GM18870 (cell line): Measurements from ENCODE around the gene SLC50A1.

ENCODE experiments used
- ATAC-seq: cut with Tn5 transposase; IDR thresholded peaks from one replicate; pipeline ENCODE4 v1.9.1; 2021; ENCODE audit warnings: moderate library complexity; ENCODE audit not compliant: unreplicated experiment

SLC50A1 gene

DNA sequence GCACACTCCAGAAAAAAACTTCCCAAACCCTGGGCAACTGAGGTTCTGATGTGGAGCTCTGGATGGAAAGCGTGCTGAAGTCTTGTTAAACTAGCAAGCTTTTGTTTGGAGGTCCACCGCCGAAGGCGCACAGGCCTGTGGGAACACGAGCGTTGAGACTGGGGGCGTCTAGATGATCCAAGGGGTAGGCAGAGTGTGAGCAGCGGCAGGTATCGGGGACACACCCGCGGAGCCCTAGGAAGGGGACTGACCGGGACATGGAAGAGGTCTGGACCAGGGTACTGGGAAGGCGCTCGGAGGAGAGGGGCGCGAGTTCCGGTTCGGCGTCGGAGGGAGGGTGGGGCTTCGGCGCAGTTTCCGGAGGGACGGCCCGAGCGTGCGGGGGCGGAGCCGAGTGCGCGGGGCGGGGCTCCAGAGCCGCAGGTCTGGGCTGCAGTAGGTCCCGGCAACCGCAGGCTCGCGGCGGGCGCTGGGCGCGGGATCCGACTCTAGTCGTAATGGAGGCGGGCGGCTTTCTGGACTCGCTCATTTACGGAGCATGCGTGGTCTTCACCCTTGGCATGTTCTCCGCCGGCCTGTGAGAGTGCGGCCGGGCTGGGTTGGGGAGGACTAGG lies at the start of gene SLC50A1:
Gene SLC50A1 (plus strand): TSS at position 438 of the 614 bp plus-strand sequence. CDS start 60 bp downstream, at position 498.
- peak; percentile 42 for ATAC-seq

DNA sequence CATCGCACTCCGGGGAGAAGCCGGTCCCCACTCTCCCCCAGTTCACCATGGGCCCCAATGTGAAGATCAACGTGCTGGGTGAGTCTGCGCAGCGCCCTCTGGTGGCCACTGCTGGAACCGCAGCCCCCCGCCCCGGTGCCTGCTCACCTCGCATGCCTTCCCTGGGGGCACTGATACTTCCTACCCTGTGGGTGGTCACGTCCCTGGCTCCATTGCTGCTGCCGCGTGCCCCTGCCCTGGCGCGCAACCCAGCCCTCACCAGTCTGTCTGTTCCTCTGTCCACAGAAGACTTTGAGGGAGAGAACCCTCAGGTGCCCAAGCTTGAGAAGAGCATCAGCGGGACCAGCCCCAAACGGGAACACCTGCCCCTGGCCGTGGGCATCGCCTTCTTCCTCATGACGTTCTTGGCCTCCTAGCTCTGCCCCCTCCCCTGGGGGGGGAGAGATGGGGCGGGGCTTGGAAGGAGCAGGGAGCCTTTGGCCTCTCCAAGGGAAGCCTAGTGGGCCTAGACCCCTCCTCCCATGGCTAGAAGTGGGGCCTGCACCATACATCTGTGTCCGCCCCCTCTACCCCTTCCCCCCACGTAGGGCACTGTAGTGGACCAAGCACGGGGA lies 49.4 kb upstream of the SLC50A1 start:
- ATAC-seq, result no peak

DNA sequence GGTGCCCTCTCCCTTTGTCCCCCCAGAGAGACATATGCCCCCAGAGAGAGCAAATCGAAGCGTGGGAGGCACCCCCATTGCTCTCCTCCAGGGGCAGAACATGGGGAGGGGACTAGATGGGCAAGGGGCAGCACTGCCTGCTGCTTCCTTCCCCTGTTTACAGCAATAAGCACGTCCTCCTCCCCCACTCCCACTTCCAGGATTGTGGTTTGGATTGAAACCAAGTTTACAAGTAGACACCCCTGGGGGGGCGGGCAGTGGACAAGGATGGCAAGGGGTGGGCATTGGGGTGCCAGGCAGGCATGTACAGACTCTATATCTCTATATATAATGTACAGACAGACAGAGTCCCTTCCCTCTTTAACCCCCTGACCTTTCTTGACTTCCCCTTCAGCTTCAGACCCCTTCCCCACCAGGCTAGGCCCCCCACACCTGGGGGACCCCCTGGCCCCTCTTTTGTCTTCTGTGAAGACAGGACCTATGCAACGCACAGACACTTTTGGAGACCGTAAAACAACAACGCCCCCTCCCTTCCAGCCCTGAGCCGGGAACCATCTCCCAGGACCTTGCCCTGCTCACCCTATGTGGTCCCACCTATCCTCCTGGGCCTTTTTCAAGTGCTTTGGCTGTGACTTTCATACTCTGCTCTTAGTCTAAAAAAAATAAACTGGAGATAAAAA lies 48.7 kb upstream of the SLC50A1 start:
- ATAC-seq, result no peak

- ATAC-seq, result no peak
Measured at GRCh38 chr1:155091071-155092051, 44.3 kb upstream of the SLC50A1 start.

DNA sequence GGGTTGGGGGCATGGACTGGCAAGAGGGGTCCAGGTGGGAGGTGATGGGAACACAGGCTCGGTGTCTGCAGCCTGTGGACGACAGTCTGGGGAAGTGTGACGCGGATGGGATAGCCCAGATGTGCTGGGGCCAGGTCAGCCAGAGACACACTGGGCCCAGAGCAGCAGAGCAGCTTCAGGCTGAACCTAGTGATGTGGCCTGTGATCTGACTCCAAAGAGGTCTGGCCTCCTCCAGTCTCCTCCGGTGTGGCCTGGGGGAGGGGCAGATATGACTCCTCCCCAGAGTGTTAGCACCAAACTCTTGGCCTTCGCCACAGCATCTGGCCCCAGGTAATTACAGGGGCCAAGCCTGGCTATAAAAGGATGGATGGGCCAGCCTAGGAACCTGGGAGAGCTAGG lies 43.5 kb upstream of the SLC50A1 start:
- ATAC-seq, result no peak

GRCh38 chr1:155092641-155093040 lies 43.0 kb upstream of the SLC50A1 start:
- ATAC-seq, result no peak

- no peak for ATAC-seq
Measured at GRCh38 chr1:155093911-155094621, 41.6 kb upstream of the SLC50A1 start.

DNA sequence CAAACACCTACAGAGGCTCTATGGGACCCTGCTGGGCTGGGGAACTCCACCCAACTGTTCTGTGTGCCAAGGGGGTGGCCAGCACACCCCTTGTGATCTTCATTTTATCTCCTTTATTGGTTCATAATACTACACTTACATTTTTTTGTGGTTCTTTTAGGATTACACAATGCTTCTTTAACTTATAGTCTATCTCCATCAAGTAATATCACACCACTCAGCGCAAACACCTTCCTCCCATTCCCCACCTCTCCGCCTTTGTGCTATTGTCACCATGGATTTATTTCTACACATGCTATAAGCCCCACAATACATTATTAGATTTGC lies 41.1 kb upstream of the SLC50A1 start:
- no peak for ATAC-seq

- ATAC-seq, result no peak
Measured at GRCh38 chr1:155099331-155099730, 36.3 kb upstream of the SLC50A1 start.

DNA sequence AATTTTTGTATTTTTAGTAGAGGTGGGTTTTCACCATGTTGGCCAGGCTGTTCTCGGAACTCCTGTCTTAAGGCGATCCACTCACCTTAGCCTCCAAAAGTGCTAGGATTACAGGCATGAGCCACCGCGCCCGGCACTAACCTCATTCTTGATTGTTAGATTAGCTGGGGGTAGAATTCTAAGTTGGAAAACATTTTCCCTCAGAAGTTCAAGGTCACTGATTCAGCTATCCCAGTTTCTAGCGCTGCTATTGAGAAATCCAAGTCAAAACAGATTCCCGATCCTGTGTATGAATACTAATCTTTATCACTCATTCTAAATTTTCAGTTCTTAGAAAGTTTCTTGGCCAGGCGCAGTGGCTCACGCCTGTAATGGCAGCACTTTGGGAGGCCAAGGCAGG lies 32.3 kb upstream of the SLC50A1 start:
- ATAC-seq, result no peak

DNA sequence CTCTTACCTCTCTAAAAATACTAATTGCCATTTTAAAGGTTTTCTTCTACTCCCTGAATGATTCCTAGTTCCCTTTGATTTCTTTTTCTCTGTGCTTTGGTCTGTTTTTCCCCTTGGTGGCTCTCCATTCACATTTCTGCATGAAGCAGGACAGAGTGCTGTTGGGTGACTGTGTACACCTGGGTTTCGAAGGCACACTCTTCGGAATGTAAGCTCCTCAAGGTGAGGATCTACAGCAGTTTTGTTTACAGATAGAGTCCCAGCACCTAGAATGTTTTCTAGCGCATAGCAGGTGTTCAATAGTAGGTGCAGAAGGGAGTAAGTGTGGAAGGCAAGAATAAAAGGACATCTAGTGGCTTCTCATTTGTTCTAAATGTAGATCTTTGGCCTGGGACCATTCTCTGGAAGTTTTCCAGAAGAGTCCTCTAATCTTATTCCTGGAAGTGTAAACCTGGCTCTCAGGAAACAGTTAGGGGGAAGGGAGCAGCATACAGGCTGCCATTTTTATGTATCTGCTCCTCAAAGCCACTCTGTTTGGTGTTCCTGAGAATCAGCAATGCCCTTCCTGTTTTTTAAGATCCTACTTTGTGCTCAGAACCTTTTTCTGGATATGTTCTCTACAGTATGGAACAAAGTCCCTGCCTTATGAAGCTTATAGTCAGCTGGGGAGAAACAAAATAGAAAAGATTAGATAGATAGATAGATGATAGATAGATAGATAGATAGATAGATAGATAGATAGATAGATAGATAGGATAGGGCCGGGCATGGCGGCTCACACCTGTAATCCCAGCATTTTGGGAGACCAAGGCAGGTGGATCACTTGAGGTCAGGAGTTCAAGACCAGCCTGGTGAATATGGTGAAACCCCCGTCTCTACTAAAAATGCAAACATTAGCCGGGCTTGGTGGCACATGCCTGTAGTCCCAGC lies 30.8 kb upstream of the SLC50A1 start:
- no peak for ATAC-seq

GRCh38 chr1:155105604-155106011 lies 30.0 kb upstream of the SLC50A1 start:
- no peak for ATAC-seq

DNA sequence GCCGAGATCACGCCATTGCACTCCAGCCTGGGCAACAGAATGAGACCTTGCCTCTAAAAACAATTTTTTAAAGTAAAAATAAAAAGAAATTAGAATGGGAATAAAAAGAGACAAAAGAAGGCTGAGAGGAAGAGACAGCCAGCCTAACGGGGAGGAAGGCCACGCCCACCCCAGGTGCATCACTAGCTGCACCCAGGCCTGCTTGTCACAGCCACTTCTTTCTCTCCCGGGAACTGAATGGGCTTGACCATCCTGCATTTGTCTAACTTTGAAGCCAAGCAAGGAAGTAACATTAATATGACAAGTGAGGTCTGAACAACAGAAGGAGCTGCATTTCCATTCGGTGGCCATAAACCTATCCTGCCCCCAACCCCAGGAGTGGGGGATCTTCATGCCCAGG lies 28.8 kb upstream of the SLC50A1 start:
- ATAC-seq, result no peak

DNA sequence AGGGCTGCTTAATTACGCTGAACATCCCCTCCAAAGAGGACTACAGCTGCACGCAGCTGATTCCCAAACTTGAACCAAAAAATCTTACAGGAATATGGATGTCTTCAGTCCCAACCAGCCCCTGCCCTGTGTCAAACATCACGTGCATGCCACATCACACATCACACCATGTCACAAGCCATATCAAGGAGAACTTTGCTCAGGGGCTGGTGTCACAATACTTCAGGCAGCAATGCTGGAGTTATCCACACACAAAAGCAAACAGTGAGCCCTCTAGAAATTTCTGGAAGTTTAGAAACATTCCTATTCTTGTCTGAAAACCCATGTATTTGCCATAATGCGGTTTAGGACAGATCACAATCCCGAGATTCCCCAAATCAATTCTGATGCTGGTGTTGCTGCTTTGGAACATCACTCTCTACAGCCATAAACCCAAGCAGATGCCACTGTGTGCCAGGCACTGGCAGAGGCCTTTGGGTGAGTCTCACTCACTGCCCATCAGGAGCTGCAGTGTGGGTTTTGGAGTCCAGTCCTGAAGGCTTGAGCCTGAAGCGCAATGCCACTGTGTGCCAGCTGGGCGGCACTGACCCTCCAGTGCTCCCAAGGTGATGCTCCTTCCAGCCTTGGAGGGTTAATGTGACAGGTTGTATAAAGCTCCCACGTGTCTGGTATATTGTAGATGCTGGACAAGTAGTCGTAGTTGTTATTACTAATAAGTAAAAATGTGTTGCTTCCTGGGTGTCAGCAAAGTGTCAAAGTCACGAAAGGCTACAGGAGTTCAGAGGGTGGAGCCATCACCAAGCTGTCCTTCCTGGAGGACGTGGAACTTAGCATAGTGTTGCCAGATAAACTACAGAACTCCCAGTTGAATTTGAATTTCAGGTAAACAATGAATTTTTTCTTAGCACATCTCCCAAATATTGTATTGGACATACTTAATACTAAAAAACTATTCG lies 28.1 kb upstream of the SLC50A1 start:
- ATAC-seq, result no peak

DNA sequence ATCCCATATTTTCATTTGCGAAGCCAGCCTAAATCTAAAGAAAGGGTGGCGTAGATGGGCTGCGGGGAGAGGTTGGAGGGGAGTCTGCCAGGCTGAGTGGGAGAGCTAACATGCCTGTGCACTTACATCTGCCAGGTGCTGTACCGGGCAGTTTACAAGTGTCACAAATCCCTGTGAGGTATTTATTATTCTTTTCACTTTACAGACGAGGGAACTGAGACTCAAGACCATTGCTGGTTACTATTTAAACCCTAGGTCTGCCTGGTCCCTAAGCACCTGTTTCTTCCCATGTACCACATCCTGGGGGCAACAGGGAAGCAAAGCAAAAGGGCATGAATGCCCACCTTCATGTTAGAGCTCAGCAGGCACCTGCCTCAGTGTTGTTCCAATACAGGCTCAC lies 27.4 kb upstream of the SLC50A1 start:
- no peak for ATAC-seq

DNA sequence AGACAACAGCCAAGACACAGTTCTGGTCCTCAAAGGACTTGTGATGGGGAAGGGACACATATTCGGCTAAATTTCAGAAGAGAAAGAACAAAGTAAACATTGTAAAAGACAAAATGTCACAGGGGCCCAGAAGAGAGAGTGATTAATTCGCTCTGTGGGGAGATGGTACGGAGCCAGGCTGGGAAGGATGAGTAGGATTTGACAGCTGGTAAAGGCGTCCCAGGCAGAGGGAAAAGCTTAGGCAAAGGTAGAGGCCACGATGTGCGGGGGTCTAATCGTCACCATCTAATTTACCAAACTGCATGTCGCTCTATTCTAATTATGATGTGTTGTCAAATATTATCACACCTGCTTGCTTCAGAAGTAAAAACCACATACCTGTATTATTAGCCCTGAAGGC lies 25.3 kb upstream of the SLC50A1 start:
- no peak for ATAC-seq

GRCh38 chr1:155110826-155111225 lies 24.8 kb upstream of the SLC50A1 start:
- ATAC-seq, result no peak

GRCh38 chr1:155113450-155113980 lies 22.1 kb upstream of the SLC50A1 start:
- no peak for ATAC-seq
